ENCODE results near the gene AAR2.

The AAR2 gene

GRCh38 chr20:36261389-36262105 lies 25.3 kb downstream of the AAR2 start:
- no peak for DNase-seq

GRCh38 chr20:36262440-36262839 lies 26.2 kb downstream of the AAR2 start:
- DNase-seq = no peak

GRCh38 chr20:36264426-36265246 lies 28.4 kb downstream of the AAR2 start:
- no peak for DNase-seq

GRCh38 chr20:36266189-36266588 lies 29.9 kb downstream of the AAR2 start:
- no peak for DNase-seq

- no peak for DNase-seq
Observed at GRCh38 chr20:36267605-36268381, 31.5 kb downstream of the AAR2 start.

- DNase-seq = no peak
Observed at GRCh38 chr20:36268440-36269342, 32.4 kb downstream of the AAR2 start.

GRCh38 chr20:36269507-36269906 lies 33.2 kb downstream of the AAR2 start:
- no peak for DNase-seq

- no peak for DNase-seq
Observed at GRCh38 chr20:36270744-36271638, 34.7 kb downstream of the AAR2 start.

GRCh38 chr20:36271639-36272546 lies 35.6 kb downstream of the AAR2 start:
- no peak for DNase-seq

- no peak for DNase-seq
Observed at GRCh38 chr20:36272547-36273220, 36.4 kb downstream of the AAR2 start.

- no peak for DNase-seq
Observed at GRCh38 chr20:36273414-36274180, 37.3 kb downstream of the AAR2 start.

GRCh38 chr20:36274181-36274841 lies 38.0 kb downstream of the AAR2 start:
- DNase-seq = no peak

GRCh38 chr20:36275011-36275410 lies 38.7 kb downstream of the AAR2 start:
- no peak for DNase-seq

GRCh38 chr20:36275441-36276189 lies 39.3 kb downstream of the AAR2 start:
- no peak for DNase-seq

- DNase-seq = no peak
Observed at GRCh38 chr20:36277546-36277945, 41.3 kb downstream of the AAR2 start.

- DNase-seq = no peak
Observed at GRCh38 chr20:36279362-36279761, 43.1 kb downstream of the AAR2 start.

- no peak for DNase-seq
Observed at GRCh38 chr20:36279776-36280175, 43.5 kb downstream of the AAR2 start.

Measured in CD4-positive, alpha-beta T cell treated with Interleukin-4 for 4 hours (primary cell).